BLaER1 treated with 17β-estradiol and CSF1 and Interleukin-3, amounts not matched to agents 10 nM and 100 nM (cell line): ENCODE results near the gene ARHGAP26.

Source experiments
- H3K27ac ChIP-seq, 11 experiments: shearing (Covaris generic); formaldehyde crosslinking; 2 replicates each; pipeline ENCODE4 v1.8.1; 2022
- H3K27me3 ChIP-seq, 11 experiments: shearing (Covaris generic); formaldehyde crosslinking; 2 replicates each; pipeline ENCODE4 v1.8.1; 2022
- H3K36me3 ChIP-seq, 11 experiments: shearing (Covaris generic); formaldehyde crosslinking; 2 replicates each; pipeline ENCODE4 v1.8.1; 2022
- H3K4me1 ChIP-seq, 10 experiments: shearing (Covaris generic); formaldehyde crosslinking; 2 replicates each; pipeline ENCODE4 v1.8.1; 2022
- H3K4me2 ChIP-seq, 11 experiments: shearing (Covaris generic); formaldehyde crosslinking; 2 replicates each; pipeline ENCODE4 v1.8.1; 2022
- H3K4me3 ChIP-seq, 10 experiments: shearing (Covaris generic); formaldehyde crosslinking; 2 replicates each; pipeline ENCODE4 v1.8.1; 2022
- H3K9ac ChIP-seq, 11 experiments: shearing (Covaris generic); formaldehyde crosslinking; 2 replicates each; pipeline ENCODE4 v1.8.1; 2022
- H3K9me3 ChIP-seq, 11 experiments: shearing (Covaris generic); formaldehyde crosslinking; replicated peaks in 1 of 11; 2 replicates each; pipeline ENCODE4 v1.8.1; 2022
- H4K20me1 ChIP-seq, 11 experiments: shearing (Covaris generic); formaldehyde crosslinking; 2 replicates each; pipeline ENCODE4 v1.8.1; 2022
- Cebpa-rat ChIP-seq, 11 experiments: shearing (Covaris generic); IDR thresholded peaks; 2 replicates each; pipeline ENCODE4 v1.8.1; 2022

Gene ARHGAP26

GRCh38 chr5:142815469-142815868, 45.3 kb downstream of the ARHGAP26 start:
- H3K36me3 ChIP-seq: peaks cover 0 to 38% (median 6%) of the 10 kb centered on the region in 11 experiments; a peak in 9 of 22 replicates
- no peaks in the 10 kb centered on the region for H3K27me3 ChIP-seq
- peak overlapping the region in 3 of 11 experiments; percentile 45 to 71 (median 61); a peak in 4 of 22 replicates for H3K27ac ChIP-seq
- peak overlapping the region in 5 of 11 experiments; percentile 53 to 97 (median 83); a peak in 8 of 22 replicates for H3K4me2 ChIP-seq
- no peak overlapping the region for H3K4me3 ChIP-seq
- H3K9me3 ChIP-seq: peaks cover 0 to 7% (median 0%) of the 10 kb centered on the region in 11 experiments; a peak in 3 of 22 replicates
- H3K4me1 ChIP-seq: peaks cover 18 to 100% (median 70%) of the 10 kb centered on the region in 10 experiments
- H3K9ac ChIP-seq: no peak overlapping the region
- no peak for TF ChIP-seq Cebpa-rat (IDR thresholded peaks at IDR 0.05)
- peaks cover 0 to 48% (median 21%) of the 10 kb centered on the region in 11 experiments; a peak in 11 of 22 replicates for H4K20me1 ChIP-seq

GRCh38 chr5:142816531-142817430, 46.6 kb downstream of the ARHGAP26 start:
- Histone ChIP-seq H3K9me3 (peaks cover 0 to 14% (median 0%) of the 10 kb centered on the region in 11 experiments; a peak in 4 of 22 replicates), H3K9ac (peak overlapping the region in 3 of 11 experiments; percentile 44 to 58 (median 52); a peak in 4 of 22 replicates), H4K20me1 (peaks cover 0 to 54% (median 21%) of the 10 kb centered on the region in 11 experiments; a peak in 11 of 22 replicates), H3K27me3 (no peaks in the 10 kb centered on the region), H3K27ac (peak overlapping the region in 5 of 11 experiments; percentile 5 to 71 (median 61); a peak in 6 of 22 replicates), H3K4me1 (peaks cover 7 to 100% (median 63%) of the 10 kb centered on the region in 10 experiments; a peak in 19 of 20 replicates), H3K4me3 (no peak overlapping the region), H3K4me2 (peak overlapping the region in 7 of 11 experiments; percentile 5 to 97 (median 61); a peak in 10 of 22 replicates), H3K36me3 (peaks cover 0 to 43% (median 12%) of the 10 kb centered on the region in 11 experiments; a peak in 10 of 22 replicates)
- TF ChIP-seq Cebpa-rat (IDR thresholded peaks at IDR 0.05): no peak

GRCh38 chr5:142817949-142818431, 47.8 kb downstream of the ARHGAP26 start:
- Histone ChIP-seq H3K9me3 (peaks cover 0 to 8% (median 0%) of the 10 kb centered on the region in 11 experiments; a peak in 3 of 22 replicates), H3K27me3 (no peaks in the 10 kb centered on the region), H3K4me1 (peaks cover 0 to 100% (median 63%) of the 10 kb centered on the region in 10 experiments; a peak in 13 of 20 replicates), H3K4me2 (peak overlapping the region in 4 of 11 experiments; percentile 53 to 97 (median 84); a peak in 7 of 22 replicates), H3K9ac (peak overlapping the region in 3 of 11 experiments; percentile 44 to 58 (median 52); a peak in 3 of 22 replicates), H3K36me3 (peaks cover 0 to 45% (median 12%) of the 10 kb centered on the region in 11 experiments; a peak in 10 of 22 replicates), H3K27ac (peak overlapping the region in 3 of 11 experiments; percentile 61 to 71 (median 62); a peak in 4 of 22 replicates), H3K4me3 (no peak overlapping the region), H4K20me1 (peaks cover 0 to 65% (median 24%) of the 10 kb centered on the region in 11 experiments; a peak in 12 of 22 replicates)
- TF ChIP-seq Cebpa-rat (IDR thresholded peaks at IDR 0.05): no peak

GRCh38 chr5:142819292-142819691, 49.1 kb downstream of the ARHGAP26 start:
- H4K20me1 ChIP-seq: peaks cover 0 to 78% (median 31%) of the 10 kb centered on the region in 11 experiments; a peak in 12 of 22 replicates
- peaks cover 0 to 8% (median 0%) of the 10 kb centered on the region in 11 experiments; a peak in 3 of 22 replicates for H3K9me3 ChIP-seq
- peak overlapping the region in 4 of 11 experiments; percentile 53 to 97 (median 84); a peak in 8 of 22 replicates for H3K4me2 ChIP-seq
- H3K4me1 ChIP-seq: peaks cover 0 to 100% (median 57%) of the 10 kb centered on the region in 10 experiments; a peak in 13 of 20 replicates
- no peak overlapping the region for H3K27ac ChIP-seq
- no peak for TF ChIP-seq Cebpa-rat (IDR thresholded peaks at IDR 0.05)
- H3K27me3 ChIP-seq: no peaks in the 10 kb centered on the region
- no peak overlapping the region for H3K4me3 ChIP-seq
- H3K9ac ChIP-seq: peak overlapping the region in 1 of 11 experiments; percentile 28; a peak in 1 of 22 replicates
- peaks cover 0 to 37% (median 9%) of the 10 kb centered on the region in 11 experiments; a peak in 9 of 22 replicates for H3K36me3 ChIP-seq

GRCh38 chr5:142819825-142820224, 49.6 kb downstream of the ARHGAP26 start:
- Histone ChIP-seq H3K27ac (no peak overlapping the region), H3K9ac (peak overlapping the region in 1 of 11 experiments; percentile 28; a peak in 1 of 22 replicates), H3K4me3 (no peak overlapping the region), H3K27me3 (no peaks in the 10 kb centered on the region), H3K9me3 (peaks cover 0 to 8% (median 0%) of the 10 kb centered on the region in 11 experiments; a peak in 3 of 22 replicates), H3K4me2 (peak overlapping the region in 5 of 11 experiments; percentile 11 to 97 (median 53); a peak in 8 of 22 replicates), H3K36me3 (peaks cover 0 to 31% (median 5%) of the 10 kb centered on the region in 11 experiments; a peak in 9 of 22 replicates), H3K4me1 (peaks cover 0 to 100% (median 58%) of the 10 kb centered on the region in 10 experiments; a peak in 13 of 20 replicates), H4K20me1 (peaks cover 0 to 84% (median 36%) of the 10 kb centered on the region in 11 experiments; a peak in 13 of 22 replicates)
- no peak for TF ChIP-seq Cebpa-rat (IDR thresholded peaks at IDR 0.05)

GRCh38 chr5:142820447-142820846, 50.3 kb downstream of the ARHGAP26 start:
- Histone ChIP-seq H3K4me1 (peaks cover 0 to 100% (median 63%) of the 10 kb centered on the region in 10 experiments; a peak in 16 of 20 replicates), H3K4me3 (no peak overlapping the region), H3K27me3 (no peaks in the 10 kb centered on the region), H3K9me3 (peaks cover 0 to 8% (median 0%) of the 10 kb centered on the region in 11 experiments; a peak in 3 of 22 replicates), H3K27ac (no peak overlapping the region), H4K20me1 (peaks cover 0 to 90% (median 40%) of the 10 kb centered on the region in 11 experiments; a peak in 13 of 22 replicates), H3K9ac (no peak overlapping the region), H3K4me2 (peak overlapping the region in 3 of 11 experiments; percentile 43 to 97 (median 83); a peak in 5 of 22 replicates), H3K36me3 (peaks cover 0 to 25% (median 5%) of the 10 kb centered on the region in 11 experiments; a peak in 8 of 22 replicates)
- TF ChIP-seq Cebpa-rat (IDR thresholded peaks at IDR 0.05): no peak

GRCh38 chr5:142821034-142821732, 51.0 kb downstream of the ARHGAP26 start:
- Histone ChIP-seq H3K27me3 (no peaks in the 10 kb centered on the region), H4K20me1 (peaks cover 0 to 96% (median 47%) of the 10 kb centered on the region in 11 experiments; a peak in 13 of 22 replicates), H3K36me3 (peaks cover 0 to 25% (median 5%) of the 10 kb centered on the region in 11 experiments; a peak in 6 of 22 replicates), H3K27ac (peak overlapping the region in 4 of 11 experiments; percentile 43 to 67 (median 50); a peak in 7 of 22 replicates), H3K4me3 (no peak overlapping the region), H3K9ac (no peak overlapping the region), H3K4me1 (peaks cover 0 to 100% (median 60%) of the 10 kb centered on the region in 10 experiments; a peak in 16 of 20 replicates), H3K4me2 (peak overlapping the region in 5 of 11 experiments; percentile 58 to 97 (median 78); a peak in 9 of 22 replicates), H3K9me3 (peaks cover 0 to 8% (median 0%) of the 10 kb centered on the region in 11 experiments; a peak in 3 of 22 replicates)
- TF ChIP-seq Cebpa-rat (IDR thresholded peaks at IDR 0.05): no peak
